Measurements from ENCODE around the gene PKP2. TPM values are rescaled to one million over a fixed set of nuclear protein-coding genes. Genes with fewer than 3 reads are reported as not detected.

PKP2 gene
- total and polyA plus RNA-seq, 2 experiments from 2014 or later: 0.21 to 0.22 TPM

GRCh38 chr12:32743264-32743663, 153.3 kb downstream of the PKP2 start:
- no peak overlapping the region for H3K4me3 ChIP-seq
- H3K9me3 ChIP-seq (ENCODE audit: low read depth): no peaks in the 10 kb centered on the region
- in situ Hi-C loops (cut with MboI): no loop called here
- no peak for DNase-seq
- no peaks in the 10 kb centered on the region for H4K20me1 ChIP-seq (ENCODE audit: insufficient read depth)
- no peaks in the 10 kb centered on the region for H3K27me3 ChIP-seq (replicated peaks; ENCODE audit: insufficient read depth)
- no peak overlapping the region for H3K9ac ChIP-seq
- no peak for TF ChIP-seq EZH2 (IDR thresholded peaks at IDR 0.05; ENCODE audit: insufficient read depth, poor library complexity, severe bottlenecking)
- no peak for TF ChIP-seq EZH2phosphoT487 (IDR thresholded peaks at IDR 0.05; ENCODE audit: insufficient read depth, low read depth)
- WGBS, 2 experiments (ENCODE audit: low coverage in 1 of 2, low lambda C conversion rate in 2 of 2, missing lambda C conversion rate in 2 of 2): 83 to 85% methylated on average over 2 of the region's 2 CpGs
- no peak overlapping the region for H3K27ac ChIP-seq
- no peaks in the 10 kb centered on the region for H3K4me1 ChIP-seq (ENCODE audit: insufficient read depth)
- H3K4me2 ChIP-seq (ENCODE audit: unreplicated experiment): no peak overlapping the region
- peaks cover 88% of the 10 kb centered on the region for H3K36me3 ChIP-seq (ENCODE audit: low read depth)
- peaks cover 33% of the 10 kb centered on the region for H3K79me2 ChIP-seq (ENCODE audit: insufficient read depth)
- H3K9me2 ChIP-seq (ENCODE audit: insufficient read depth): no peaks in the 10 kb centered on the region
- peaks cover 40% of the 10 kb centered on the region for H3F3A ChIP-seq (ENCODE audit: insufficient read depth)
- no peak overlapping the region for H2AFZ ChIP-seq

GRCh38 chr12:32742133-32742532, 154.4 kb downstream of the PKP2 start:
- no peak for DNase-seq
- in situ Hi-C loops (cut with MboI): no loop called here
- no peaks in the 10 kb centered on the region for H3K4me1 ChIP-seq (ENCODE audit: insufficient read depth)
- peaks cover 88% of the 10 kb centered on the region for H3K36me3 ChIP-seq (ENCODE audit: low read depth)
- no peak overlapping the region for H3K4me2 ChIP-seq (ENCODE audit: unreplicated experiment)
- peaks cover 33% of the 10 kb centered on the region for H3F3A ChIP-seq (ENCODE audit: insufficient read depth)
- peaks cover 33% of the 10 kb centered on the region for H3K79me2 ChIP-seq (ENCODE audit: insufficient read depth)
- no peak overlapping the region for H3K4me3 ChIP-seq
- H4K20me1 ChIP-seq (ENCODE audit: insufficient read depth): no peaks in the 10 kb centered on the region
- no peak overlapping the region for H3K9ac ChIP-seq
- no peaks in the 10 kb centered on the region for H3K9me3 ChIP-seq (ENCODE audit: low read depth)
- no peaks in the 10 kb centered on the region for H3K27me3 ChIP-seq (replicated peaks; ENCODE audit: insufficient read depth)
- no peak for TF ChIP-seq EZH2phosphoT487 (IDR thresholded peaks at IDR 0.05; ENCODE audit: insufficient read depth, low read depth)
- TF ChIP-seq EZH2 (IDR thresholded peaks at IDR 0.05; ENCODE audit: insufficient read depth, poor library complexity, severe bottlenecking): no peak
- WGBS, 2 experiments (ENCODE audit: low coverage in 1 of 2, low lambda C conversion rate in 2 of 2, missing lambda C conversion rate in 2 of 2): 96 to 99% methylated on average over 8 to 10 of the region's 10 CpGs
- no peak overlapping the region for H2AFZ ChIP-seq
- H3K9me2 ChIP-seq (ENCODE audit: insufficient read depth): no peaks in the 10 kb centered on the region
- no peak overlapping the region for H3K27ac ChIP-seq

Other genes with a start within 250 kb of the PKP2 start
- gene DNM1L, start 217.5 kb downstream of the PKP2 start, total RNA-seq (2014; rRNA removed; shearing (Covaris generic)): 57.3 and 74.2 TPM in 2 replicates
- gene DNM1L, start 217.5 kb downstream of the PKP2 start, polyA plus RNA-seq (2016; fragmentation: Nextera tagmentation; extraction: Ambion mirVana): 50.1 and 53.4 TPM in 2 replicates
- 25.4 and 33.1 TPM in 2 replicates for gene YARS2, start 140.9 kb downstream of the PKP2 start, total RNA-seq (2014; rRNA removed; shearing (Covaris generic))
- 30.8 and 34.8 TPM in 2 replicates for gene YARS2, start 140.9 kb downstream of the PKP2 start, polyA plus RNA-seq (2016; fragmentation: Nextera tagmentation; extraction: Ambion mirVana)